Hypothalamus (tissue), 51 donors: Measurements from ENCODE around the gene MGAT2.
"Not testable (repeated sequence)": the region's sequence is repeated elsewhere in the genome, so short reads cannot be mapped to it uniquely, and the experiment has no call there.

Source experiments
- DNase-seq, 51 donors: peaks; one replicate each; lab custom pipeline; 2025; lab: John Stamatoyannopoulos, UW

Gene MGAT2

GRCh38 chr14:49642163-49642562, 21.6 kb downstream of the MGAT2 start:
- DNase-seq: no peak

- DNase-seq: no peak
Measured at GRCh38 chr14:49653508-49653907, 32.9 kb downstream of the MGAT2 start.

GRCh38 chr14:49654511-49654910, 33.9 kb downstream of the MGAT2 start:
- no peak for DNase-seq

- not testable (repeated sequence) for DNase-seq
Measured at GRCh38 chr14:49657500-49657899, 36.9 kb downstream of the MGAT2 start.

GRCh38 chr14:49659526-49660455, 39.2 kb downstream of the MGAT2 start:
- DNase-seq: no peak

- no peak for DNase-seq
Measured at GRCh38 chr14:49670475-49670874, 49.9 kb downstream of the MGAT2 start.
